GM11168 (cell line): ENCODE data around the gene CPED1.
"Not testable (repeated sequence)": the region's sequence is repeated elsewhere in the genome, so short reads cannot be mapped to it uniquely, and the experiment has no call there.

ENCODE experiments used
- in situ Hi-C: fragments of 300-500 bp; cut with MboI; formaldehyde crosslinking; loops from one replicate; pipeline ENCODE4 v1.12.0; 2022; ENCODE audit warnings: low sequenced_read_pairs; ENCODE audit not compliant: unreplicated experiment

Gene CPED1

GRCh38 chr7:121313793-121314676 is 325.5 kb downstream of the CPED1 start:
- in situ Hi-C loops, result no loop called here

GRCh38 chr7:121315170-121315569 is 326.7 kb downstream of the CPED1 start:
- in situ Hi-C loops, result not testable (repeated sequence)

GRCh38 chr7:121322460-121322859 is 333.9 kb downstream of the CPED1 start:
- in situ Hi-C loops, result no loop called here

GRCh38 chr7:121323515-121324302 is 335.2 kb downstream of the CPED1 start:
- in situ Hi-C loops, result no loop called here

GRCh38 chr7:121327671-121328070 is 339.2 kb downstream of the CPED1 start:
- in situ Hi-C loops, result no loop called here

- in situ Hi-C loops, result no loop called here
Measured at GRCh38 chr7:121328508-121329190, 340.1 kb downstream of the CPED1 start, which contains the start of gene WNT16. Gene WNT16, plus strand, starts transcription at chr7:121329000. Its CDS starts 293 bp downstream, at chr7:121329293.

- in situ Hi-C loops, result no loop called here
Measured at GRCh38 chr7:121329191-121330052, 340.9 kb downstream of the CPED1 start.

- in situ Hi-C loops, result no loop called here
Measured at GRCh38 chr7:121330053-121330833, 341.7 kb downstream of the CPED1 start.

- in situ Hi-C loops, result no loop called here
Measured at GRCh38 chr7:121331048-121331447, 342.5 kb downstream of the CPED1 start.

GRCh38 chr7:121331574-121331973 is 343.1 kb downstream of the CPED1 start:
- in situ Hi-C loops, result no loop called here

- in situ Hi-C loops, result no loop called here
Measured at GRCh38 chr7:121334376-121334775, 345.9 kb downstream of the CPED1 start.

- in situ Hi-C loops, result no loop called here
Measured at GRCh38 chr7:121334875-121335648, 346.6 kb downstream of the CPED1 start.

- in situ Hi-C loops, result no loop called here
Measured at GRCh38 chr7:121336579-121336978, 348.1 kb downstream of the CPED1 start.

GRCh38 chr7:121337398-121337797 is 348.9 kb downstream of the CPED1 start:
- in situ Hi-C loops, result no loop called here

- in situ Hi-C loops, result no loop called here
Measured at GRCh38 chr7:121339082-121339481, 350.6 kb downstream of the CPED1 start.

- in situ Hi-C loops, result no loop called here
Measured at GRCh38 chr7:121341933-121342332, 353.4 kb downstream of the CPED1 start.

GRCh38 chr7:121342631-121343030 is 354.1 kb downstream of the CPED1 start:
- in situ Hi-C loops, result no loop called here

- in situ Hi-C loops, result no loop called here
Measured at GRCh38 chr7:121343302-121343701, 354.8 kb downstream of the CPED1 start.
